H1 (cell line): Measurements from ENCODE around the gene RPL18. TPM values are rescaled to one million over a fixed set of nuclear protein-coding genes. Genes with fewer than 3 reads are reported as not detected.

ENCODE experiments used
- CEBPB ChIP-seq: IDR thresholded peaks from 2 replicates; pipeline ENCODE4 v1.6.1; 2012; ENCODE audit warnings: low read depth, low read length
- NANOG ChIP-seq: IDR thresholded peaks from 2 replicates; pipeline ENCODE4 v1.6.1; 2011; ENCODE audit warnings: low read length, low read depth, mild to moderate bottlenecking, inconsistent platforms; ENCODE audit not compliant: insufficient read depth, poor library complexity, severe bottlenecking
- SP1 ChIP-seq: IDR thresholded peaks from 2 replicates; pipeline ENCODE4 v1.6.1; 2011; ENCODE audit warnings: low read depth, low read length
- polyA plus RNA-seq, 7 experiments: library from polyadenylated mRNA; depleted of rRNA in 3 of 7; stranded (reverse) in 5 of 7; unstranded in 2 of 7; fragments of >200 nt in 5 of 7; fragments of 200-250 nt in 2 of 7; gene quantifications; 1 replicate in 5 of 7; 2 replicates in 1 of 7; 4 replicates in 1 of 7; pipeline versions ENCODE4 v1.2.1 to v1.2.3, GENCODE V29; 2011 to 2013; ENCODE audit warnings: missing spikeins in 2 of 7, mixed read lengths in 2 of 7
- total RNA-seq: library from RNA; stranded (reverse); fragmentation: NEBNext Ultra II Directional; extraction: Animal tissue kit (Norgen Biotek cat#: 25700); gene quantifications from 2 replicates; pipeline ENCODE4 v1.2.1, GENCODE V29; 2021

Gene RPL18
- total and polyA plus RNA-seq, 2 of the 8 experiments (the other 6 are each of a cell fraction or from before 2014, with no cell fraction given) = 1,669 to 2,789 TPM

- TF ChIP-seq SP1 (no peak), CEBPB (no peak), NANOG (no peak)
These were observed 42.7 kb upstream of the RPL18 start (continued) for GRCh38 chr19:48661711-48662090.
